Esophagus squamous epithelium (tissue), 4 donors: ENCODE data around the gene BRME1.

Source experiments
- POLR2A ChIP-seq, 4 donors: fragments of 450-650 bp; IDR thresholded peaks; one replicate each; pipeline ENCODE4 v1.6.1; 2017; ENCODE audit warnings: antibody characterized with exemption in 4 of 4, mild to moderate bottlenecking in 4 of 4, moderate library complexity in 3 of 4
- TF ChIP-seq, protein P1 (sequence below), 6 experiments: fragments of 450-650 bp in 4 of 6; fragments of 200-600 bp in 2 of 6; sonication (generic) in 2 of 6; IDR thresholded peaks; one replicate each; pipeline ENCODE4 v1.5.1; 2016 to 2019; ENCODE audit warnings: antibody characterized with exemption in 6 of 6, mild to moderate bottlenecking in 4 of 6, moderate library complexity in 4 of 6

DNA sequence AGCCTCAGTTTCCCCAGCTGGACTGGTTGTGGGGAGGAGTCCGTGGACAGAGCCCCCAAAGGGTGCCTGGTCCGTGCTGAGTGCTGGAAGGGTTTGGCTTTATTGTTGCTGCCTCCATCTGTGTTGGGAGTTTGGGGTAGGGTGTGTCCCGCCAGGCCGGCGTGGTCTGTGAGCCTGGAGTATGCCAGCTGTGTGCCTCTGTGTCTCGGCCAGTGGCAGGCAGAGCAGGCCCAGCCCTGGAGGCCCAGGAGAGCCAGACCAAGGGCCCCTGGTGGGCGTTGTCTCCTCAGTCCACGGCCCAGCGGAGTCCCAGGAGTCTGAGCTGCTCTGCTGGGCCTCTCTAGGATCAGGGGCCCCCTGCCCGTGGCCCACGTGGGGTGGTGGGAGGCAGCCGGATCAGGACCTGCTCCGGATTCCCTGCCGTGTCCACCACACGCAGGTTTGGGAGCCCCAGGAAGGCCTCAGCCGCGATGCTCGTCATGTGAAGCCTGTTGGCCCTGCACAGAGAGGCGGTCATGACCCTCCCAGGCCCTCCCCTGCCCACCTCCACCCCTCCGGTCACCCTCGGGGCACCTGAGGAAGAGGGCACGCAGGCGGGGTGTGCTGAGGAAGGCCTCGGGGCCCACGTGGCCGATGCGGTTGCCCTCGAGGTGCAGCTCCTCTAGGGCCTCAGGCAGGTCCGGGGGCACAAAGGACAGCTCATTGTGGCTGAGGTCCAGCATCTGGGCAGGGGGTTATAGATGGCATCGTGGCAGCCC is 25.7 kb upstream of the BRME1 start:
- TF ChIP-seq, protein P1, sequence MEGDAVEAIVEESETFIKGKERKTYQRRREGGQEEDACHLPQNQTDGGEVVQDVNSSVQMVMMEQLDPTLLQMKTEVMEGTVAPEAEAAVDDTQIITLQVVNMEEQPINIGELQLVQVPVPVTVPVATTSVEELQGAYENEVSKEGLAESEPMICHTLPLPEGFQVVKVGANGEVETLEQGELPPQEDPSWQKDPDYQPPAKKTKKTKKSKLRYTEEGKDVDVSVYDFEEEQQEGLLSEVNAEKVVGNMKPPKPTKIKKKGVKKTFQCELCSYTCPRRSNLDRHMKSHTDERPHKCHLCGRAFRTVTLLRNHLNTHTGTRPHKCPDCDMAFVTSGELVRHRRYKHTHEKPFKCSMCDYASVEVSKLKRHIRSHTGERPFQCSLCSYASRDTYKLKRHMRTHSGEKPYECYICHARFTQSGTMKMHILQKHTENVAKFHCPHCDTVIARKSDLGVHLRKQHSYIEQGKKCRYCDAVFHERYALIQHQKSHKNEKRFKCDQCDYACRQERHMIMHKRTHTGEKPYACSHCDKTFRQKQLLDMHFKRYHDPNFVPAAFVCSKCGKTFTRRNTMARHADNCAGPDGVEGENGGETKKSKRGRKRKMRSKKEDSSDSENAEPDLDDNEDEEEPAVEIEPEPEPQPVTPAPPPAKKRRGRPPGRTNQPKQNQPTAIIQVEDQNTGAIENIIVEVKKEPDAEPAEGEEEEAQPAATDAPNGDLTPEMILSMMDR (IDR thresholded peaks at IDR 0.05) = no peak
- no peak for TF ChIP-seq POLR2A (IDR thresholded peaks at IDR 0.05)
